GM18868 (cell line): ENCODE measurements around the gene TSC22D3.
"Not testable (repeated sequence)": the region's sequence is repeated elsewhere in the genome, so short reads cannot be mapped to it uniquely, and the experiment has no call there.

ENCODE experiments used
- ATAC-seq: cut with Tn5 transposase; IDR thresholded peaks from one replicate; pipeline ENCODE4 v1.9.1; 2021; ENCODE audit warnings: mild to moderate bottlenecking, moderate library complexity; ENCODE audit not compliant: unreplicated experiment

The TSC22D3 gene

DNA sequence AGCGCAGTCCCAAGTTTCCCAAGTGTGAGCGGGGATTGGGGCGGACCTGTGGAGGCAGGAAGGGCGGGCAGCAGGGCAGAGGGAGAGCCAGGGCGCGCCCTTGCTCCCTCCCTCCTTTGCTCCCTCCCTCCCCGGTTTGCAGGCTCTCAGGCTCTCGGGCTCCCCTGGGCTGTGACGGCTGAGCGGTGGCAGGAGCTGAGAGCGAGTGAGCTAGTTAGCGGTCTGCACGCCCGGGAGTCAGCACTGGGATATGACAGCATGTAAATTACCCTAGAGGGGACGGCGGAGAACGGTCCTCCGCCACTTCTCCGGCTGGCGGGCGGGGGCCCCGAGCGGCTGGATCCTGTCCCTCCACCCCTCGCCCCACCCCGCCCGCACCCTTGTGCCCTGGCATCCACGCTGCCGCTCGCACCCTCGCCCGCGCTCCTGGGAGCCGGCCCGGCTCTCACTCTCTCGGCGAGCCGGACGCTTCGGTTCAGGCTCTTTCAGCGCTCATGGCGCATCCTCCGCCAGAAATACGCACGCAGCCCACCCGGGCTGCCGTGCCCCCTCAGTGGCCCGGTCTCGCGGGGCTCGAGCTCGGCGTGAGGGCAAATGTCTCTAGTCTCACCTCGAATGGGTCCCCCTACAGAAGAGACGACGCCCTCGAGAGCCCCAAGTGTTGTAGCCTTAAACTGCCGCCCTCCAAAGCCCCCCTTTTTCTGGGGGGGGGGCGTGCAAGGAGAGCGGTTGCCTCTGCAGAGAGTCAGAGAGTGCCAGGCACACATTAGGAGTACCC, at the start of gene TSC22D3:
Gene TSC22D3, minus strand, starts transcription at position 54 of the 778 bp plus-strand sequence. CDS start 368 bp downstream, outside the sequence.
- ATAC-seq, result peak; percentile 82

GRCh38 chrX:107823456-107823855, 47.9 kb upstream of the TSC22D3 start:
- no peak for ATAC-seq

- ATAC-seq, result no peak
Observed at GRCh38 chrX:107823042-107823441, 47.5 kb upstream of the TSC22D3 start.

DNA sequence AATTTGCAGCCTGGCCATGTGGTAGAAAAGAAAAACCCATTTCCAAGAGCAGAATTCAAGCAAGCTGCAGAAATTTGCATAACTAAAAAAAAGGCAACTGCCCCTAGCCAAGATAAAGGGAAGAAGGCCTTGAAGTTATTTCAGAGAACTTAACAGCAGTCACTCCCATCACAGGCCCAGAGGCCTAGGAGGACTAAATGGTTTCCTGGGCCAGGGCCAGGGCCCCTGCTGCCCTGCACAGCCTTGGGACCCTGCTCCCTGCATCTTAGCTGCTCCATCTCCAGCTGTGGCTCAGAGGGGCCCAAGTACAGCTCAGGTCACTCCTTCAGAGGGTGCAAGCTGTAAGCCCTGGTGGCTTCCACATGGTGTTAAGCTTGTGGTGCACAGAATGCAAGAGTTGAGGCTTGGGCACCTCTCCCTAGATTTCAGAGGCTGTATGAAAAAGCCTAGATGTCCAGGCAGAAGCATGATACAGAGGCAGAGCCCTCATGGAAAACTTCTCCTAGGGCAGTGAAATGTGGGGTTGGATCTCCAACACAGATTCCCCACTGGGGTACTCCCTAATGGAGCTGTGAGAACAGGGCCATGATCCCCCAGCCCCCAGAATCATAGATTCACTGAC, 43.4 kb upstream of the TSC22D3 start:
- no peak for ATAC-seq

DNA sequence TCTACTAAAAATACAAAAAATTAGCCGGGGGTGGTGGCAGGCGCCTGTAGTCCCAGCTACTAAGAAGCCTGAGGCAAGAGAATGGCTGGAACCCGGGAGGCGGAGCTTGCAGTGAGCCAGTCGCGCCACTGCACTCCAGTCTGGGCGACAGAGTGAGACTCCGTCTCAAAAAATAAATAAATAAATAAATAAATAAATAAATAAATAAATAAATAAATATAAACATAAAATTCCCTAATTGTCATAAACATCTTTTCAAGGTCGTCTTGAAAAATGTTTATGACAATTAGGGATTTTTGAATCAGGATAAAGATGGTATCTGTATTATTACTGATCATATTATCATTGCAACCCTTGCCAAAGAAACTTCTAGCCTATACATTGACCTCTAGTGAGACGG, 34.5 kb upstream of the TSC22D3 start:
- not testable (repeated sequence) for ATAC-seq

- no peak for ATAC-seq
Observed at GRCh38 chrX:107805179-107805578, 29.6 kb upstream of the TSC22D3 start.

- no peak for ATAC-seq
Observed at GRCh38 chrX:107804427-107804826, 28.8 kb upstream of the TSC22D3 start.

DNA sequence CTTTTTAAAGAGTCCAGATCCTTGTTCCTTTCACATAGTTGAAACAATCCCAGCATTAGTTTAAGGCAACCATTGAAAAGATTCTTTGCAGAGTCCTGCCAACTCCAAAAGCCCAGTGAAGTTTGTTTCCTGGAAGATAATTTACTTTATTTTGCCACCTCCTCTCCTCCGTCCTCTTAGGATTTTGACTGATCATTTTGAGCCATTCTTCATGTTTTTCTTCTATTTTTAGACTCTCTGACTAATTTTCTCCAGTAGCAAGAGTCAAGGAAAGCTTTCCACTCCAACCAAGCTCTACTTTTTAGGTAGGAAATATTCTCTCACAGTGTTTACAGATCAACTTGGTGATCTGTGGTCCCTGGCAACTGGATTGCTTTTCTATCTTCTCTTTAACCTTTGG, 12.2 kb upstream of the TSC22D3 start:
- ATAC-seq, result no peak

DNA sequence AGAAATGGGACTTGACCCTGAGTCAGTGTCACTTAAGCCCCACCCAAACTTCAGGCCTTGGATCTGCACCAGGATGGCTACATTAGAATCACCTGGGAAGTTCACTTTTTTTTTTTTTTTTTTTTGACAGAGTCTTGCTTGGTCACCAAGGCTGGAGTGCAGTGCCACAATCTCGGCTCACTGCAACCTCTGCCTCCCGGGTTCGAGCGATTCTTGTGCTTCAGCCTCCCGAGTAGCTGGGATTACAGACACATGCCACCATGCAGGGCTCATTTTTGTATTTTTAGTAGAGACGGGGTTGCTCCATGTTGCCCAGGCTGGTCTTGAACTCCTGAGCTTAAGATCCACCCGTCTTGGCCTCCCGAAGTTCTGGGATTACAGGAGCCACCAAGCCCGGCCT, 4.9 kb upstream of the TSC22D3 start:
- ATAC-seq, result no peak

- ATAC-seq, result no peak
Observed at GRCh38 chrX:107777536-107777832, 1.9 kb upstream of the TSC22D3 start, which contains the start of gene NCBP2L. Gene NCBP2L (plus strand): TSS chrX:107777733. CDS start chrX:107794221, 16,488 bp downstream.

DNA sequence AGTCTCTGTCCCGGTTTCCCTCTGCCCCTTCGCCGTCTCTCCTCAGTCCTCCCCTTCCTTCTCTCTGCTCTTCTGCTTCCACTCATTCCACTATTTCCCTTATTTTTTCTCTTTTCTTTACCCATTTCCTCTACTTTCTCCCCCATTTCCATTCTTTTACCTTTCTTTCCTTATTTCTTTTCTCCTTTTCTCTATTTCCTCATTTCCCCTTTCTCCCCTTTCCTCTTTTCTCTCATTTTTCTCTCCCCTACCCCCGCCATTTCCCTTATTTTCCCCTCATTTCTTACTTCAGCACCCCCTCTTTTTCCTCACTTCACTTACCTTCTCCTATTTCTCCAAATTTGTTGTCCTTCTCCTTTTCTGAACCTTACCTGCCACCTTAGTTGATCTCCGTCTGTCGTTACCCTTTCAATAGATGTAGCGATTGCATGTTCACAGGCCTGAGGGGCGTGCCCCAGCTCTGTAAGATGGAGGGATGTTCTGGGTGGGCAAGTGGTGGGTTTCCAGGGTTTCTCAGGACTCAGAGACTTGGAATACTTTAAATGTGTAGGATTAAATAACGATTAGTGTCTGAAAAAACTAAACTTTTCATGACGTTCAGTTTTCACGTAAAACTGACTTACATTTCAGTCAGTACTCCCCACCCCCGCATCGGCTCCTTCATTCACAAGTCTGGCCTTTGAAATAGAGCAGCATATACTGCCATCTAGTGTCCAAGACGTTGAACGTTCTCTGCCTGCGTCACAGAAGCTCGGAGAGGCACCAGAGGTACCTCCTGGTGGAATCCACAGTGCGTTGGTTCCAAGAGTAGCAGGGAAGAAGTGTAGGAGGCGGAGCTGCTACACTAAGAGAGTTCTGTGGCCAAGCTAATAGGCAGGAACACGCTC, 1.3 kb upstream of the TSC22D3 start:
- peak; percentile 76 for ATAC-seq

GRCh38 chrX:107775000-107775733, 420 bp downstream of the TSC22D3 start:
- peak; percentile 23 for ATAC-seq

DNA sequence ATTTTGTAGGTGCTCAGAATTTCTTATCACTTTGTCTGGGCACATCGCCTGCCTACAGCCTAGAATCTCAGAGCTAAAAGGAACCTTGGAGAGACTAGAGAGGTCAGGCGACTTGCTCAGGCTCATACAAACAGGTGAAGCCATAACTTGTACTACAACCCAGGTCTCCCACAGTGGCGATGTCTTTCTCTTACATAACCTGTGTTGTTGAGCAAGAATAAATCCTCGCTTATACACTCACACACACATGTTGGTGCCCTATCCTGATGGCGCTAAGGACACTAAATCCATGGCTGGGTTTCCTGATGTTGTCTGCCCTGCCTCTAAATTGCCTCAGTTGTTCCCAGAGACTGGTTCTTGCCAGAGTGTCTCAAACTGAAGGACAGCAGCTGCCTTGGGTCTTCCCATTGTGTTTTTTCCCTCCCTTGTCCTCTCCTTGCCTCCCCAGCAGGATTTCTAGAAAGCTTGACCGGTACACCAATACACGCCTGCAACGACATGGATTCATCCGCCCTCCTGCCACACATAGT, 1.6 kb downstream of the TSC22D3 start:
- no peak for ATAC-seq

DNA sequence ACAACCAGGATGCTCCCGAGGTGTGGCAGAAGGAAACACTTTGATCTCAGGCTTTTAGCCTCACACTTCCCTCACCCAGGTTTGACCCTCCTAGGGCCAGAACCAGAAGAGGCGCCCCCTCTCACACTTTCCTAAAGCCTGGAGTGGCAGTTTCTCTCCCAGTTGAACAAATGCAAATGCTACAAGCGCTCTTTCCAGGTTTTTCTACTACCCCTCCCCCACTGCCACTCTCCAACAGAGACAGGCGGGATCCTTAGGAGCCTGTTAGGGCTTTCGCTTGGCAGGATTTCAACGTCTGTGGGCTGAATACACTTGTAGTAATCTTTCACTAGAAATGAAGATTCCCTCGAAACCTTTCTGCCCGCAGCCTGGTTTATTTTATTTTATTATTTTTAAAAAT, 2.4 kb downstream of the TSC22D3 start:
- no peak for ATAC-seq

DNA sequence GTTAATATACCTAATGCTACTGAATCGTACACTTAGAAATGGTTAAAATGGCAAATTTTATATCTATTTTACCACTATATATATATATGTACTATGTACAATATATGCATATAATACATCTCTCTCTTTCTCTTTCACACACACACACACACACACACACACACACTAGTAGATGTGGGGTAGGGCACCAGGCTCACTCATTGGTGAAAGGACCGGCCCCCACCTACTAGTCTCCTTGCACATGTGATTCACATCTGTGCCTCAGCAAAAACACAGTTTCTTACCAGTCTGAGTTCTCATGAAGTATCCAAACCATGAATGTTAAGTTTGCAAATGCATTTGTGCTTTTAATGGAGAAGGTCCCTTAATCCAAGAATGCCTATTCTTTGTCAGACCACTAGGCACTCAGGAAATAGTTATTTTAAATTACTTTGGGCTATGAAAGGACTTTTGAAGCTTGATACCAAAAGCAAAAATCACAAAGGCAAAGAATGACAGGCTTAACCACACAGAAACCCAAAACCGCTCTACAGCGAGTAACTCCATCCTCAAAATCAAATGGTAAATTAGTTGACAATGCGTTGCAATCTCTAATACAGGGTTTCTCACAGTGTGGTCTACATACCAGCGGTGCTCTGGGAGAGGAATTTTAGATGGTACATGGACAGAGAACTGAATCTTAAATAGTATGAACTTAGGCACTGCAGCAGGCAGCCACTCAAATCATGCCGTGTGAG, 5.8 kb downstream of the TSC22D3 start:
- no peak for ATAC-seq

DNA sequence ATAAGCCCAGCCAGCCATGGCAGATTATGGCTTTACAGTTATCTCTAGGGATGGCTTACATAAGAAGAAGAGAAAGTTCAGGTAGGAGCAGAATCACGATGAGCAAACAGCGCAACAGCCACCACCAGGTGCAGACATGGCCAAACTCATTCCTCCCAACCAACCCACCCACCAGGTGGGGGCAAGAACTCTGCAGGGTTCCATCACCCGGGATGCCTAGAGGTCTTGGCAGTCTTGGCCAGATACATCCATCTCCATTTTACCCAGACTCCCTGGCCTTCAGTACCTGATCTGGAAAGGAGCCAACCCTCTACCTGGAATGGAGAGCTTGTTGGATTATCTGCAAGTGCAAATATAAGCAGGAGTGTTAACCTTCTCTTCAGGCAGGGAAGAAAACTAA, 7.5 kb downstream of the TSC22D3 start:
- no peak for ATAC-seq

DNA sequence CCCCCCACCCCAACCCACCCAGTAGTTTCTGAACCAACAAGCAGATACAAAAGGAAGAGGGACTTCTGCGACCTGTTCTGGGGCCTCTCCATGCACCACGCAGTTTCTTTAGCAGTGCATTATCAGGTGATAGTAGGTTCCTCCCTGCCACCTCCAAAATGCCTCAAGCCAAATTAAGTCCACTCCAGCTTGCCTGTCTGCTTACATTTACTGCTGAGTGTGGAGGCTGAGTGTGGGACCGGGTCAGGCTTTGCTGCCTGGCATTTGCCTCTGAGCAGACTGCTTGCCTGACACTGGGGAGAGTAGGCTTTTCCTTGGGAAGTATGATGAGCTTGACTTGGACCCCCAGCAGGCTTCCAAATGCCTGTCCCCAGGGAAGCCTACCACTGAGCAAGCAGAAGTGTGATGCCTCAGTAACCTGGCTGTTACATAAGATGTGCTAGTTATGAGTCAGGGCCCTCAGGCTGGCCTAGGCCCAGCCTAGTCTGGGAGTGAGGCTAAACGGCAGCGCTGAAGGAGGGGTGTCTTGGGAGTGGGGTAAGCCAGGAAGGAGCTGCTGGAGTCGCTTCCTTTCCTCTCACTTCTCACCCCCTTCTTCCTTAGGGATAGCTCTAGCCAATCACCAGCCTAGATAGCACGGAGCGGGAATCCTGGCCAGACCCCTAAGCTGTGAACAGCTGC, 9.0 kb downstream of the TSC22D3 start:
- peak; percentile 93 for ATAC-seq

GRCh38 chrX:107764845-107765608, 10.6 kb downstream of the TSC22D3 start:
- ATAC-seq, result no peak

DNA sequence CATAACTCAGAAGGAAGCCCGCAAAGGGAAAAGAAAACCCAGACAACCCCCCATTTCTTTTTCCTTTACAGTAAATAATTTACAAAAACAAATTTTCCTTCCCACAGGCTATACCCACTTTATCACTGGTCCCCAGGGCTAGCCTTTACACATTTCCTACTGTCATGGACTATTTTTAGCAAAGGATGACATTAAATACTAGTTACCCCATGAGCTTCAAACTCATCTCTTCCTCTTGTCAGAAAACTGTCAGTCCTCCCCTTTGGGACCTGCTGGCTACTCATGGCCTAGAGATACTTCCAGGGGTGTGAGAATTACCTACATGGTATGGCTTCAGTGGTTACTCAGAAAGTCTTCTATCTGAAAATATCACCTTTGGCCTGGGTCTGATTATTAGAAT, 11.9 kb downstream of the TSC22D3 start:
- ATAC-seq, result no peak
